Neural cell (in vitro differentiated cells): Measurements from ENCODE around the gene CSMD2. TPM values are rescaled to one million over a fixed set of nuclear protein-coding genes. Genes with fewer than 3 reads are reported as not detected.

Experiments used
- H2AFZ ChIP-seq: fragments of 200-600, 300-800 bp; sonication (generic), shearing (Covaris generic); 2 replicates; pipeline ENCODE4 v1.6.0; 2014; ENCODE audit warnings: low read depth, mild to moderate bottlenecking, antibody characterized with exemption, low read length, moderate library complexity
- H3F3A ChIP-seq: fragments of 200-600 bp; shearing (Covaris generic); 2 replicates; pipeline ENCODE4 v1.6.1; 2016; ENCODE audit warnings: mild to moderate bottlenecking, moderate library complexity, mixed read lengths, antibody characterized with exemption, low read length; ENCODE audit not compliant: insufficient read depth, poor library complexity, severe bottlenecking
- H3K27ac ChIP-seq: fragments of 200-600, 300-800 bp; sonication (generic), shearing (Covaris generic); 2 replicates; pipeline ENCODE4 v1.5.1; 2014; ENCODE audit warnings: mild to moderate bottlenecking, low read length, moderate library complexity
- H3K27me3 ChIP-seq: fragments of 300-800, 200-600 bp; sonication (generic), shearing (Covaris generic); 2 replicates; pipeline ENCODE4 v1.6.0; 2014; ENCODE audit warnings: mild to moderate bottlenecking, low read depth, low read length, moderate library complexity; ENCODE audit not compliant: insufficient read depth
- H3K36me3 ChIP-seq: fragments of 300-800, 200-600 bp; sonication (generic), shearing (Covaris generic); 2 replicates; pipeline ENCODE4 v1.5.1; 2014; ENCODE audit warnings: mild to moderate bottlenecking, antibody characterized with exemption, low read length, moderate library complexity; ENCODE audit not compliant: insufficient read depth
- H3K4me2 ChIP-seq: fragments of 300-800, 200-600 bp; sonication (generic), shearing (Covaris generic); 2 replicates; pipeline ENCODE4 v1.6.0; 2014; ENCODE audit warnings: mild to moderate bottlenecking, low read length
- H3K4me3 ChIP-seq: fragments of 300-800, 200-600 bp; sonication (generic), shearing (Covaris generic); 2 replicates; pipeline ENCODE4 v1.5.1; 2014; ENCODE audit warnings: mild to moderate bottlenecking, low read length, moderate library complexity
- H3K79me2 ChIP-seq: fragments of 200-600 bp; shearing (Covaris generic); replicated peaks from 2 replicates; pipeline ENCODE4 v1.6.0; 2014; ENCODE audit warnings: mild to moderate bottlenecking, low read length, moderate library complexity; ENCODE audit not compliant: insufficient read depth
- H3K9ac ChIP-seq: fragments of 300-800, 200-600 bp; sonication (generic), shearing (Covaris generic); 2 replicates; pipeline ENCODE4 v1.6.1; 2016; ENCODE audit warnings: mild to moderate bottlenecking, low read length, mixed read lengths
- H3K9me2 ChIP-seq: fragments of 200-600 bp; shearing (Covaris generic); 2 replicates; pipeline ENCODE4 v1.6.1; 2016; ENCODE audit warnings: mild to moderate bottlenecking, low read length, mixed read lengths; ENCODE audit not compliant: insufficient read depth
- H3K9me3 ChIP-seq: fragments of 200-600, 300-800 bp; sonication (generic), shearing (Covaris generic); 2 replicates; pipeline ENCODE4 v1.6.1; 2016; ENCODE audit warnings: mild to moderate bottlenecking, mixed run types, low read length, moderate library complexity, mixed read lengths
- H4K20me1 ChIP-seq: fragments of 200-600 bp; shearing (Covaris generic); 2 replicates; pipeline ENCODE4 v1.6.1; 2016; ENCODE audit warnings: mild to moderate bottlenecking, mixed run types; ENCODE audit not compliant: insufficient read depth
- CTCF ChIP-seq: fragments of 450-650 bp; IDR thresholded peaks from 2 replicates; pipeline ENCODE4 v1.5.1; 2014; ENCODE audit warnings: antibody characterized with exemption, mild to moderate bottlenecking, moderate library complexity; ENCODE audit not compliant: poor library complexity, severe bottlenecking
- EP300 ChIP-seq: fragments of 450-650 bp; conservative IDR thresholded peaks from 2 replicates; pipeline ENCODE4 v1.6.1; 2014; ENCODE audit warnings: antibody characterized with exemption, mild to moderate bottlenecking, moderate library complexity; ENCODE audit not compliant: poor library complexity, severe bottlenecking
- EZH2 ChIP-seq: fragments of 200-600, 300-800 bp; shearing (Covaris generic), sonication (generic); IDR thresholded peaks from 2 replicates; pipeline ENCODE4 v1.6.1; 2014; ENCODE audit warnings: antibody characterized with exemption, low read length, borderline replicate concordance, mild to moderate bottlenecking; ENCODE audit not compliant: insufficient read depth, poor library complexity, severe bottlenecking
- MXI1 ChIP-seq: fragments of 450-650 bp; conservative IDR thresholded peaks from 2 replicates; pipeline ENCODE4 v1.6.1; 2014; ENCODE audit warnings: antibody characterized with exemption, mild to moderate bottlenecking; ENCODE audit not compliant: poor library complexity, severe bottlenecking
- POLR2AphosphoS5 ChIP-seq: IDR thresholded peaks from 2 replicates; pipeline ENCODE4 v1.6.1; 2012
- REST ChIP-seq: IDR thresholded peaks from 2 replicates; pipeline ENCODE4 v1.6.1; 2012; ENCODE audit warnings: borderline replicate concordance
- SMC3 ChIP-seq: fragments of 450-650 bp; conservative IDR thresholded peaks from 2 replicates; pipeline ENCODE4 v1.6.1; 2014; ENCODE audit warnings: antibody characterized with exemption, mild to moderate bottlenecking, moderate library complexity; ENCODE audit not compliant: poor library complexity
- TAF1 ChIP-seq: IDR thresholded peaks from 2 replicates; pipeline ENCODE4 v1.6.1; 2012; ENCODE audit warnings: low read depth
- polyA plus RNA-seq: library from polyadenylated mRNA; depleted of rRNA; stranded (reverse); fragments of >200 nt; gene quantifications from 2 replicates; pipeline ENCODE4 v1.2.3, GENCODE V29; 2014

Gene CSMD2
- polyA plus RNA-seq, 1 donor from 2014 or later, result 9.6 TPM

GRCh38 chr1:33712186-33712585 lies 452.8 kb downstream of the CSMD2 start:
- Histone ChIP-seq H3K27ac (no peak overlapping the region), H4K20me1 (no peaks in the 10 kb centered on the region), H3K4me3 (no peak overlapping the region), H3K79me2 (no peaks in the 10 kb centered on the region), H2AFZ (no peak overlapping the region), H3K9me2 (no peaks in the 10 kb centered on the region), H3K36me3 (peaks cover 8% of the 10 kb centered on the region), H3K9me3 (no peaks in the 10 kb centered on the region), H3K27me3 (no peaks in the 10 kb centered on the region), H3K9ac (no peak overlapping the region), H3K4me2 (no peak overlapping the region), H3F3A (no peaks in the 10 kb centered on the region)
- TF ChIP-seq POLR2AphosphoS5 (no peak), EZH2 (no peak)

GRCh38 chr1:33711511-33711910 lies 453.5 kb downstream of the CSMD2 start:
- Histone ChIP-seq H3F3A (no peaks in the 10 kb centered on the region), H3K36me3 (peaks cover 8% of the 10 kb centered on the region)

More at GRCh38 chr1:33711511-33711910, 453.5 kb downstream of the CSMD2 start:
- Histone ChIP-seq H3K27ac (no peak overlapping the region), H3K4me2 (no peak overlapping the region), H3K4me3 (no peak overlapping the region), H2AFZ (no peak overlapping the region), H3K27me3 (no peaks in the 10 kb centered on the region), H3K9ac (no peak overlapping the region), H3K9me2 (no peaks in the 10 kb centered on the region), H3K79me2 (no peaks in the 10 kb centered on the region), H4K20me1 (no peaks in the 10 kb centered on the region), H3K9me3 (no peaks in the 10 kb centered on the region)
- TF ChIP-seq TAF1 (no peak), CTCF (no peak), SMC3 (no peak), POLR2AphosphoS5 (no peak), MXI1 (no peak), EZH2 (no peak), REST (no peak), EP300 (no peak)
